Gastrocnemius medialis (tissue), 4 donors: ENCODE data around the gene RSF1. TPM values are rescaled to one million over a fixed set of nuclear protein-coding genes. Genes with fewer than 3 reads are reported as not detected.

Experiments used
- ATAC-seq, 2 donors: fragments of 150-250 bp; one replicate each; pipeline ENCODE4 v1.9.1; 2016
- DNase-seq, 2 donors: peaks; one replicate each; pipeline ENCODE4 v3.0.0-alpha.2; 2019
- H3K27ac ChIP-seq, 4 donors: fragments of 200-600 bp; sonication (generic); 1 replicate in 1 of 4; 2 replicates in 3 of 4; pipeline ENCODE4 v1.5.1; 2016 to 2018; ENCODE audit warnings: mild to moderate bottlenecking in 2 of 4, moderate library complexity in 1 of 4
- H3K27me3 ChIP-seq, 3 donors: fragments of 200-600 bp; sonication (generic) in 2 of 3; 1 replicate in 1 of 3; 2 replicates in 2 of 3; pipeline versions ENCODE4 v1.5.1 to v1.6.0; 2016 to 2019; ENCODE audit warnings: mild to moderate bottlenecking in 1 of 3, moderate library complexity in 1 of 3
- H3K36me3 ChIP-seq, 2 donors: fragments of 200-600 bp; sonication (generic) in 1 of 2; one replicate each; pipeline ENCODE4 v1.5.1; 2017 to 2018
- H3K4me1 ChIP-seq, 2 donors: fragments of 200-600 bp; sonication (generic) in 1 of 2; one replicate each; pipeline ENCODE4 v1.5.1; 2016 to 2017; ENCODE audit warnings: mild to moderate bottlenecking in 2 of 2
- H3K4me3 ChIP-seq, 4 donors: fragments of 200-600 bp; sonication (generic) in 3 of 4; 1 replicate in 1 of 4; 2 replicates in 3 of 4; pipeline ENCODE4 v1.5.1; 2016 to 2019; ENCODE audit warnings: mild to moderate bottlenecking in 2 of 4
- H3K9me3 ChIP-seq, 3 donors: fragments of 200-600 bp; sonication (generic) in 2 of 3; 1 replicate in 1 of 3; 2 replicates in 2 of 3; pipeline ENCODE4 v1.5.1; 2016 to 2019
- POLR2A ChIP-seq, 2 donors: fragments of 450-650 bp; IDR thresholded peaks; one replicate each; pipeline ENCODE4 v1.6.1; 2017; ENCODE audit warnings: antibody characterized with exemption in 2 of 2, mild to moderate bottlenecking in 2 of 2, moderate library complexity in 2 of 2
- in situ Hi-C, 4 donors: fragments of 200-750 bp; cut with MboI; loops; one replicate each; pipeline versions ENCODE4 v1.15.0 to v1.8.0; 2017; ENCODE audit warnings: low sequenced_read_pairs in 4 of 4
- intact Hi-C: fragments of 100-400 bp; cut with DNase I; formaldehyde crosslinking; loops from one replicate; pipeline ENCODE4 v1.15.1; 2023; ENCODE audit warnings: low total_unique reads
- total RNA-seq, 4 donors: library from RNA; depleted of rRNA; stranded (reverse); fragments of >200 nt; gene quantifications; one replicate each; pipeline versions ENCODE4 v1.1.0 to v1.2.3, GENCODE V29; 2016
- TF ChIP-seq, protein P1 (sequence below), 5 experiments: fragments of 450-650 bp in 3 of 5; fragments of 200-600 bp in 2 of 5; sonication (generic) in 2 of 5; IDR thresholded peaks in 4 of 5; conservative IDR thresholded peaks in 1 of 5; 1 replicate in 4 of 5; 2 replicates in 1 of 5; pipeline ENCODE4 v1.5.1; 2016 to 2019; ENCODE audit warnings: antibody characterized with exemption in 5 of 5, mild to moderate bottlenecking in 3 of 5, moderate library complexity in 3 of 5

The RSF1 gene
- total RNA-seq, 4 donors from 2014 or later: 17.9 to 48.4 (median 45.7) TPM

DNA sequence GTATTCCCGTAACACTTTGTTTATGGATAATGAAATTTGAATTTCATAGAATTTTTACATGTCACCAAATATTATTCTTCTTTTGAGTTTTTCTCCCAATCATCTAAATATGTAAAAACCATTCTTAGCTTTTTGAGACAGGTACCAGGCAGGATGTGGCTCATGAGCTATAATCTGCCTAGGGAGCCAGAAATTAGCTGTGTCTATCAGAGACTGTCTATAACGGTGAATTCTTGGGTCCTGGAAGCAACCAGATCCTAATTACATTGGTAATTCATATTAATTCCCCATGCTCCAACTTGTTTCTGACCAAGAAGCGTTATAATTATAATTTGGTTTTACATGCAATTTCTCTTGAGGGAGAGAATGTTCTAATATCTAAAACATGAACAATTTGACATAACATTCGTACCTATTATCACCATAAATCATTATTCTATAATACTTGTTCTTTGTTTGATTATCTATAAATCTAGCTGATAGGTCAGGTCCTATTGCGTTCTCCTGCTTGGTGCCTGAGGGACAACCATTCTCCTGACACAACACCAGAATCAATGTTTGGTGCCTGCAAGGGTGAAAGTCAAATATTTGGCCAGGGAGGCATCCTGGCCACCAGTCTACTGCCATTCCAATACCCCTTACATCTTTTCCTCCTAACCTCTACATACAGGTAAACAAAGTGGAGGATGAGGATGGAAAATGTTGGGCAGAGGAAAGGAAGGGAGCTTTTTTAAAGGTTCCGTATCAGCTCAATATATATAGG, 69.9 kb downstream of the RSF1 start:
- H3K9me3 ChIP-seq: no peaks in the 10 kb centered on the region
- no peaks in the 10 kb centered on the region for H3K27me3 ChIP-seq
- TF ChIP-seq, protein P1, sequence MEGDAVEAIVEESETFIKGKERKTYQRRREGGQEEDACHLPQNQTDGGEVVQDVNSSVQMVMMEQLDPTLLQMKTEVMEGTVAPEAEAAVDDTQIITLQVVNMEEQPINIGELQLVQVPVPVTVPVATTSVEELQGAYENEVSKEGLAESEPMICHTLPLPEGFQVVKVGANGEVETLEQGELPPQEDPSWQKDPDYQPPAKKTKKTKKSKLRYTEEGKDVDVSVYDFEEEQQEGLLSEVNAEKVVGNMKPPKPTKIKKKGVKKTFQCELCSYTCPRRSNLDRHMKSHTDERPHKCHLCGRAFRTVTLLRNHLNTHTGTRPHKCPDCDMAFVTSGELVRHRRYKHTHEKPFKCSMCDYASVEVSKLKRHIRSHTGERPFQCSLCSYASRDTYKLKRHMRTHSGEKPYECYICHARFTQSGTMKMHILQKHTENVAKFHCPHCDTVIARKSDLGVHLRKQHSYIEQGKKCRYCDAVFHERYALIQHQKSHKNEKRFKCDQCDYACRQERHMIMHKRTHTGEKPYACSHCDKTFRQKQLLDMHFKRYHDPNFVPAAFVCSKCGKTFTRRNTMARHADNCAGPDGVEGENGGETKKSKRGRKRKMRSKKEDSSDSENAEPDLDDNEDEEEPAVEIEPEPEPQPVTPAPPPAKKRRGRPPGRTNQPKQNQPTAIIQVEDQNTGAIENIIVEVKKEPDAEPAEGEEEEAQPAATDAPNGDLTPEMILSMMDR (IDR thresholded peaks at IDR 0.05 in 4 of 5, conservative IDR thresholded peaks at IDR 0.05 in 1 of 5): no peak
- no peak for TF ChIP-seq POLR2A (IDR thresholded peaks at IDR 0.05)
- ATAC-seq (no peak), DNase-seq (no peak)
- in situ Hi-C loops (no loop called here), intact Hi-C loops (no loop called here)
- H3K27ac ChIP-seq: no peak overlapping the region
- no peaks in the 10 kb centered on the region for H3K36me3 ChIP-seq
- peaks cover 14 to 44% of the 10 kb centered on the region in 2 donors for H3K4me1 ChIP-seq
- H3K4me3 ChIP-seq: no peak overlapping the region

DNA sequence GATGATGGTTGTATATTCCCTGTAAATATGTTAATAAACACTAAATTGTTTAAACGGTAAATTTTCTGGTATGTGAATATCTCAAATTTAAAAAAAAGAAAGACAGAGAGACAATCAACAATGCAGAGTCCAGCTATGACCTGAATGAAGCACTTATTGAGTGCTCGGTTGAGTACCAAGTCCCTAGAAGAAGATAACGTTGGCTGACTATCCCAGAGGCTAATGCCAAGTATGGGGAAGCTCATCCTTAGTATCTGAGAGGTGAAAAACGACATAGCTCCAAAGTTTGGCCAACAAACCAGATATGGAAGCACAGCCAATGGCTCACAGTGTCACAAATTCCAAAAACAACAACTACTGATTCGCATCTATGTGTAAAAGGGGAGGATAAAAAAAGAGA, 71.3 kb downstream of the RSF1 start:
- no peaks in the 10 kb centered on the region for H3K9me3 ChIP-seq
- H3K27me3 ChIP-seq: no peaks in the 10 kb centered on the region
- in situ Hi-C loops (no loop called here), intact Hi-C loops (no loop called here)
- ATAC-seq (no peak), DNase-seq (no peak)
- no peak overlapping the region for H3K4me3 ChIP-seq
- TF ChIP-seq, protein P1 (IDR thresholded peaks at IDR 0.05 in 4 of 5, conservative IDR thresholded peaks at IDR 0.05 in 1 of 5): no peak
- no peak for TF ChIP-seq POLR2A (IDR thresholded peaks at IDR 0.05)
- H3K36me3 ChIP-seq: no peaks in the 10 kb centered on the region
- H3K4me1 ChIP-seq: peaks cover 14 to 44% of the 10 kb centered on the region in 2 donors
- H3K27ac ChIP-seq: no peak overlapping the region

DNA sequence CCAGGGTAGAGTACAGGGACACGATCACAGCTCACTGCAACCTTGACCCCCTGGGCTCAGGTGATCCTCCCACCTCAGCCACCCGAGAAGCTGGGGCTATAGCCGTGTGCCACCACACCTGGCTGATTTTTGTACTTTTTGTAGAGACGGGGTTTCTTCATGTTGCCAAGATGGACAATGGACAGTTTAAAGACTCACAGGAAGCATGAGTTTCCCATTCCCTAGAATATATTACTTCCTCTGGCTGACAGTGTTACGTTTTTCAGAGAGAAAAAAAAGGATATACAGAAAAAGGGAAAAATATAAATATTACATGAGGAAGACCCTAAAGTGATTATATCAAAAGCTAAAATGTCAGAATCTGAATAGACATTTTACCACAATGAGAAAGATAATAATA, 72.3 kb downstream of the RSF1 start:
- TF ChIP-seq POLR2A (IDR thresholded peaks at IDR 0.05): no peak
- TF ChIP-seq, protein P1 (IDR thresholded peaks at IDR 0.05 in 4 of 5, conservative IDR thresholded peaks at IDR 0.05 in 1 of 5): no peak
- in situ Hi-C loops: no loop called here
- peaks cover 14 to 36% of the 10 kb centered on the region in 2 donors for H3K4me1 ChIP-seq
- no peaks in the 10 kb centered on the region for H3K27me3 ChIP-seq
- H3K27ac ChIP-seq: no peak overlapping the region
- intact Hi-C loops: no loop called here
- ATAC-seq: no peak
- no peak overlapping the region for H3K4me3 ChIP-seq
- H3K36me3 ChIP-seq: no peaks in the 10 kb centered on the region
- H3K9me3 ChIP-seq: no peaks in the 10 kb centered on the region
- DNase-seq: no peak

DNA sequence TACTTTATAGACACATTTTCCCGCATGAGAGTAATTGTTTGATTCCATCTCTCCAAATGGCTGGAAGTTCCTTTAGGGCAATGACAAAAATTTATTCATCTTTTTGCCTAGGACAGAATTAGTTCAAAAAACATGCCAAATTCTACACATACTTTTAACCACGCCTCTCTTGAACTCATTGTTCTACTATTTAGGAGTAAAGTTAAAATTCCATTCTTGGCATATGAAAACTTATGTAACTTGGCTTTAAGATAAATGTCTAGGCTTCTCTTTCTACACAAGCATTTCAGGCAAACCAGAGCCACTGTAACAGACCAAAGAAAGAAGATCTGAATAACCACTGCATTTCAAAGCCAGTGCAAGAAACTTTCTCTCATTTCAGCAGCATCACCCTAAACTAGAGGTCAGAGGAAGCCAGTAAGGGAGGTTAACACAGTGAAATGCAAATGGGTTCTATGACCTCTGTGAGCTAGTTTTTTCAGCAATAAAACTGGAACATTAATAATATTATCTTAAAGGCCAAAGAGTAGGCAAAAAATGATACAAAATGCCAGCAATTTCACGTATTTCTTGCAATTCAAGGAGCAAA, 73.0 kb downstream of the RSF1 start:
- H3K4me1 ChIP-seq: peaks cover 7 to 28% of the 10 kb centered on the region in 2 donors
- H3K27me3 ChIP-seq: no peaks in the 10 kb centered on the region
- no peaks in the 10 kb centered on the region for H3K36me3 ChIP-seq
- no peaks in the 10 kb centered on the region for H3K9me3 ChIP-seq
- no peak overlapping the region for H3K4me3 ChIP-seq
- DNase-seq: no peak
- TF ChIP-seq, protein P1 (IDR thresholded peaks at IDR 0.05 in 4 of 5, conservative IDR thresholded peaks at IDR 0.05 in 1 of 5): no peak
- no peak for TF ChIP-seq POLR2A (IDR thresholded peaks at IDR 0.05)
- intact Hi-C loops (no loop called here), in situ Hi-C loops (no loop called here)
- ATAC-seq: no peak
- no peak overlapping the region for H3K27ac ChIP-seq
